ENCODE measurements around the gene RGS6.
"Not testable (repeated sequence)": the region's sequence is repeated elsewhere in the genome, so short reads cannot be mapped to it uniquely, and the experiment has no call there.

The RGS6 gene

GRCh38 chr14:71932229-71932981 lies at the start of gene RGS6:
RGS6 (plus strand) TSS chr14:71932429.
- DNase-seq = peak; percentile 65

- no peak for DNase-seq
Measured at GRCh38 chr14:71883094-71883493, 49.1 kb upstream of the RGS6 start.

- no peak for DNase-seq
Measured at GRCh38 chr14:71885301-71885700, 46.9 kb upstream of the RGS6 start.

GRCh38 chr14:71887802-71888201 lies 44.4 kb upstream of the RGS6 start:
- DNase-seq = not testable (repeated sequence)

- DNase-seq = no peak
Measured at GRCh38 chr14:71890541-71890940, 41.7 kb upstream of the RGS6 start.

GRCh38 chr14:71891185-71891584 lies 41.0 kb upstream of the RGS6 start:
- DNase-seq = no peak

- DNase-seq = no peak
Measured at GRCh38 chr14:71891970-71892369, 40.3 kb upstream of the RGS6 start.

GRCh38 chr14:71905031-71905430 lies 27.2 kb upstream of the RGS6 start:
- no peak for DNase-seq

GRCh38 chr14:71905860-71906259 lies 26.4 kb upstream of the RGS6 start:
- no peak for DNase-seq

- no peak for DNase-seq
Measured at GRCh38 chr14:71907793-71908515, 24.3 kb upstream of the RGS6 start.

- DNase-seq = no peak
Measured at GRCh38 chr14:71911669-71912068, 20.6 kb upstream of the RGS6 start.

GRCh38 chr14:71913342-71913741 lies 18.9 kb upstream of the RGS6 start:
- no peak for DNase-seq

- no peak for DNase-seq
Measured at GRCh38 chr14:71918955-71919354, 13.3 kb upstream of the RGS6 start.

GRCh38 chr14:71923513-71923912 lies 8.7 kb upstream of the RGS6 start:
- DNase-seq = no peak

GRCh38 chr14:71931492-71932228 lies 569 bp upstream of the RGS6 start:
- peak; percentile 65 for DNase-seq

GRCh38 chr14:71933001-71933587 lies 865 bp downstream of the RGS6 start:
- peak; percentile 14 for DNase-seq

- not testable (repeated sequence) for DNase-seq
Measured at GRCh38 chr14:71938273-71938672, 6.0 kb downstream of the RGS6 start.

- not testable (repeated sequence) for DNase-seq
Measured at GRCh38 chr14:71939344-71939743, 7.1 kb downstream of the RGS6 start.

GRCh38 chr14:71940500-71940899 lies 8.3 kb downstream of the RGS6 start:
- DNase-seq = not testable (repeated sequence)

- not testable (repeated sequence) for DNase-seq
Measured at GRCh38 chr14:71941616-71942015, 9.4 kb downstream of the RGS6 start.

GRCh38 chr14:71942904-71943694 lies 10.9 kb downstream of the RGS6 start:
- no peak for DNase-seq

GRCh38 chr14:71943695-71944018 lies 11.4 kb downstream of the RGS6 start:
- DNase-seq = no peak

All from DMS79 (cell line).